ENCODE data around the gene DTNB.

Gene DTNB

GRCh38 chr2:25492726-25493125 lies 180.7 kb downstream of the DTNB start:
- no peak for DNase-seq

GRCh38 chr2:25491966-25492532 lies 181.3 kb downstream of the DTNB start:
- DNase-seq = peak; percentile 33

DNA sequence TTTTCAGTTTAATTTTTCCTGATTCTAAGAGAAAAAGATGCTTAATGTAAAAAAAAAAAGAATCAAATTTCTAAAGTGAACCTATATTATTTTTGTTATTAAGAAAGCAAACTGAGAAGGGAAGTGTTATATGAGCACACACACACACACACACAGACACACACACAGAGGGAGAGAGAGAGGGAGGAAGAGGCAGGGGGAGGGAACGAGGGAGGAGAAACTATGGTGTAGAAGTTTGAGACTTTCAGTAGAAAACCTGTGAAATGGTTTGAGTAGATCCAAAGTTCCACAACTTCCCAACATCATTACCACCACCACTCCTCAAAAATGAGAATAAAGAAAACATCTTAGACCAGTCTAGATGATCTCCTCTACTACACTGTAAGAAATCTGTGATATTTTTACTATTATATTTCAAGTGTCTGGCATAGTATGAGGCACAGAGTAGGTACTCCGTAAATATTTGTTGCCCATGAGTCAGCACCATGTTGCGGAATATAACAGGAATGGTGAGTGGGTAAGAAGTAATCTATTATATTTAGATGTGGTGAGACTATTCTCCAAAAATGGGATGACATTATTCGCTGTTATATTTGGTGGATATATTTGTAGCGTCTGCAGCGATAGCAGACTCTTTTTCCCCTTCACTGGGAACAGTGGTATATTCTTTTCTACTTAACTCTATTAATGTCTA lies 182.2 kb downstream of the DTNB start:
- DNase-seq = no peak

GRCh38 chr2:25490217-25490616 lies 183.2 kb downstream of the DTNB start:
- no peak for DNase-seq

DNA sequence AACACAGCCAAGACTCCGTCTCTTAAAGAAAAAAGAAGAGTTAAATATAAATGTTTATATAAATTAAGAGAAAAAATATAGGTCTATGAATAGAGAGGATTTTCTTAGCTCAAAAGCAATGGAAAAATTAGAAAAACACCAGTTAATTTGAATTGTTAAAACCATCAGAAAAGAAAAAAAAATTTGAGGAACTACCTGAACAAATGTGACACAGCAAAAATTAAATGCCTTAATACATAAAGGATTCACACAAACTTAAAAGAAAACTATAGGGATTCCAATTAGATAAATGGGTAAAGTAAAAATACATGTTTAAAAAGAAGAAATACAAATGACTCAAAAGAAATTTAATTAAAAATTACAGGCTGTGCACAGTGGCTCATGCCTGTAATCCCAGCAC lies 183.7 kb downstream of the DTNB start:
- DNase-seq = no peak

- no peak for DNase-seq
These were observed 189.6 kb downstream of the DTNB start for GRCh38 chr2:25483607-25484266.

GRCh38 chr2:25482341-25482740 lies 191.0 kb downstream of the DTNB start:
- no peak for DNase-seq

DNA sequence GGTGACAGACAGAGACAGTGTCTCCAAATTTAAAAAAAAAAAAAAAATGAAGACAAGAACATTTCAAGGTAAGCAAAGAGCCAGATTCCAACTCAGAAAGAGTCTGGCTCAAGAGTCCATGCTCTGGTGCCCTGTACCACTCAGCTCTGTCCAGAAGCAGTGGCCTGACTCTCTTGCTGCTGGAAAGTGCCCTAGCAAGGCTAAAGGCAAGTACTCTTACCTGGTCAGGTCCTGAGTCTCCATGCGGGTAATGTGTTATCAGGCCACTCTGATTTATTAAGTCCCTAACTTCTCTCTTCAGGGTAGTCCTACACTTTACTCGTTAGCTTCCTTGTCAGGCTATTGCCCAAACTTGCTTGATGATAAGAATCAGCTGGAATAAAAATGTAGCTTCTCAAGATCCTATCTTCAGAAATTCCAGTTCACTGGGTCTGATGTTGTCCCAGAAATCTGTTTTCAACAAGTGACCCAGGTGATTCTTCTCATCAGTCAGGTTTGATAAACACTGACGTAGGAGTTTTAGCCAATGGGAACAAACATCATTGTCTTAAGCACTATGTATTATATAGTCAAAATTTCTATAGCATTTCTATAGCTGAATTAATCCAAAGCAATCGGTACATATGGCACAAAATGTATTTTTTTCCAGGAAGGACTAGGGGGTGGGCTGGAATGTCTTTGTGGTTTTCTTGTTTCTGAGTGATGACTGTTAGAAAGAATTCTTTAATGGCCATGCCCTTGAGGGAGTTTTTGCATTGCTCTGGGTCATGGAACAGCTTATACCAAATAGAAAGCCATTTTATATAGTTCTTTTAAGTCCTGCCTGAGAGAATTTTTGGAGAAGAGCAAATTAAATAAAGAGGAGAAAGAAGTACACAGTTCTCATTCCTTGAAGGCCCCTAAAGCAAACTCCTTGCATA lies 191.7 kb downstream of the DTNB start:
- no peak for DNase-seq

GRCh38 chr2:25480561-25480960 lies 192.8 kb downstream of the DTNB start:
- peak; percentile 13 for DNase-seq

- no peak for DNase-seq
These were observed 193.6 kb downstream of the DTNB start for GRCh38 chr2:25479761-25480160.

DNA sequence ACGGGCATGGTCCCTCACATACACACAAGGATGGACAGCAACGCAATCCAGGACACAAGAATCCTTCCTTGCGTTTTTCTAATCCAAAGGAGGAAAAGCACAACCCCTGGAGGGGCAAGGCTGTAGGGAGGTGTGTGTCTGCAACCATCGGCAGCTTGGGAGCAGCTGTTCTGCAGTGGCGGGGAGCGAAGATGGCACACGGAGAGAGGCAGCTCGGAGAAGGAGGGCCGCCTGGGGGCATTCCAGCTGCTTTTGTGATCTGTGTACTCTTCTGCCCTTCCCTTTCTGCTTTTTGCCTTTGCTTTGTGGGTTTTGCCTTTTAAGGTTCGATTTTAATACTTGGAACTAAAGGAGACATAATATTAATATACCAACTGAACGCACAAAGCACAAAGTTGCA lies 194.6 kb downstream of the DTNB start:
- no peak for DNase-seq

GRCh38 chr2:25473758-25474340 lies 199.5 kb downstream of the DTNB start:
- no peak for DNase-seq

- no peak for DNase-seq
These were observed 200.2 kb downstream of the DTNB start for GRCh38 chr2:25473131-25473530.

DNA sequence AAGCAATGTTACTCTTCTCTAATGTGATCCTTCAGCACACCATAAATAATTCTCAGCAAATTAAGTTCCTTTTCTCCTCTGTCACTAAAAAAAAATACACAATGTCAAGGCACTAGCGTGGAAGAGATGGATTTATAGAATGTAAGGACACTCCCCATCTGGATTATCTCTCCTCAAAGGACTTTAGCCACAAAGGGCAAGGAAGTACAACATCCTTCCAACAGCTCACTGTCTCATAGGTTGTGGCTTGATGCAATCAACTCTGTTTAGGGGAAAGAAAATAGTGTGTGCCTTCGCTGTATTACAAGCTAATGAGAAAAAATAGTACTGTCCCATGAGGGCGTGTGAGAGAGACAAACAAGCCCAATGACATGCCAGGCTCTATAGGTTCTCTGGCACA lies 202.6 kb downstream of the DTNB start:
- DNase-seq = no peak

GRCh38 chr2:25467743-25468142 lies 205.6 kb downstream of the DTNB start:
- no peak for DNase-seq

- DNase-seq = no peak
These were observed 211.4 kb downstream of the DTNB start for GRCh38 chr2:25462021-25462420.

DNA sequence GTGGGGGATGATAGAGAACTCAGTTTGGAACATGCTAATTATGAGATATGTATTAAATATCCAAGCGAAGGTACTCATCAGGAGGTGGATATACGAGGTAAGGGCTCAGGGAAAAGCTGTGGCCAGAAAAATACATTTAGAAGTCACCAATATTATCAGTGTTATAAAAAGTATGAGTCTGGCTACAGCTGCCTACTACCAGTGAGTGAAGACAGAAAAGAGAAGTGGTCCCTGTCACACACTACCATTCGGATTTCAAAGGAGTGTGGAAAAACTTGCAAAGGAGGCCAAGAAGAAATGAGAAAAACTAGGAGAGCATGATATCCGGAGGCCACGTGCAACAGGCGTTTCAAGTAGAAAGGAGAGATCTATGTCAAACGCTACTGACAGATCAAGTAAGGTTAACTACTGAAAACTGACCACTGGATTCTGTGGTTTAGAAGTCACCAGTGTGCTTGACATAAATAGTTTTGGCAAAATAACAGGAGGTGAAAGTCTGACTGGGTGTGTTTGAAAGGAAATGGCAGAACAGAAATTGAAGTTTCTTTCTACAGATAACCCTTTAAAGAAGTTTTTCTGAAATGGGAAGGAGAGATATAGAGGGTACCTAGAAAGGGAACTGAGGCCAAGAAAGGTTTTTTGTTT lies 213.0 kb downstream of the DTNB start:
- DNase-seq = no peak

DNA sequence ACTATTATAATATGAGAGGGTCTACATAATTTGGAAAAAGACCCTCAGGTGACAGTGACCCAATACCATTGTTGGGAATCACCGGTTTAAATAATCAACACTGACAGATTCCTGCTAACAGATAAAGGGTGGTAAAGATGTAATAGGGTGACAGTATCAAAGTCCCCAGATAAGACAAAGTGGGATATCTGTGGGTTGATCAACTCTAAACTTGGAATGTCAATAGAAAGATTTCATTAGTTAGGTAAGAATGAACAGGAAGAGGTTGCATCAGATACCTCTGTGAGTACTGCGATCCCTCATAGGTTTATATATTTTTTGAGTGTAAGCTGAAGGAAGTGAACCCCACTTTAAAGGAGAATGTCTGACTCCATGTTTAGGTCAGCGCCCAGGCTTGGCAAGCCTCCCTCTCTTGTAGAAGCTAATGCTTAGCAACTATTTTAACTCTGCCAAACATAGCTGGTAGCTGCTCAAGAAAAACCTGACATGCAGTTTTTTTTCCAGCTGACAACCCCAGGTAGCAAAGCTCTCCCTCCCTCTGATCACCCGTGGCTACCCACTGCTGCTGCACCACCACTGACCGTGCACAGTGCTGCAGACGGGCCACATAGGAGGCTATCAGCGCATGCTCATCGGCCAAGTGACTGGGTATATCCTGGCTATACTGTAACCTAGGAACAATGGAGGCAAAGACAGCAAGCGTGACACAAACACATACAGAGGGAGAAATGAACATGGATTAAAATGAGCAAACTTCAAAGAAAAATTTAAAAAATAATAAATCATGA lies 218.4 kb downstream of the DTNB start:
- no peak for DNase-seq

DNA sequence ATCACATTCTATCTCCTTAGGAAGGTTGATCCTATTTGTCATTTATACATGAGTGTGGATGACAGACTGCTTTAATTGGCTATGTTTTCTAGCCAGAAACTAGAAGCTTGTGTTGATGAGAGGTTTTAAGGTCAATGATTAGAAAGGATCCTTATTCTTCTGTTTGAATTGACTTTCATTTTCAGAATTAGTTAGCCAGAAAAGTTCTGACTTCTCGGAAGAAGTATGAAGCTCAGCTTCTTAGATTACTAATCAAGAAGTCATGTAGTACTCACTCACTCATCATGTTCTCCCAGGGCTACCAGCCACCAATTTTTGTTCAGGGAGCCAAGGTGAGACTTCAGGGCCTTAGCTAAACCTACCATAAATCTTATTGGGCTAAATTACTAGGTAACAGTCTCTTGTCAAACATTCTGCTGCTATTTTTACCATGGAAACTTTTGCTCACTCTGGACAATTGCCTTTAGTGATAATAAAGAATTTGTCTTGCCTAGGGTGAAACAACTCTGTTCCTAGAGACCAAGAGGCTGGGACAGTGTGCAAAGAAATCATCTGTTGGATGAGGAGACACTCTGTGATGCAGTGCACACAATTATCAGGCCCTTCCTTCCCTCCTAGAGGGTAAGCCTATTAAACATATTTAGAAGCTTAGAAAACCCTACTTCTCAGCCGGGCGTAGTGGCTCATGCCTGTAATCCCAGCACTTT lies 220.0 kb downstream of the DTNB start:
- peak; percentile 83 for DNase-seq

GRCh38 chr2:25448808-25449207 lies 224.6 kb downstream of the DTNB start:
- DNase-seq = no peak

DNA sequence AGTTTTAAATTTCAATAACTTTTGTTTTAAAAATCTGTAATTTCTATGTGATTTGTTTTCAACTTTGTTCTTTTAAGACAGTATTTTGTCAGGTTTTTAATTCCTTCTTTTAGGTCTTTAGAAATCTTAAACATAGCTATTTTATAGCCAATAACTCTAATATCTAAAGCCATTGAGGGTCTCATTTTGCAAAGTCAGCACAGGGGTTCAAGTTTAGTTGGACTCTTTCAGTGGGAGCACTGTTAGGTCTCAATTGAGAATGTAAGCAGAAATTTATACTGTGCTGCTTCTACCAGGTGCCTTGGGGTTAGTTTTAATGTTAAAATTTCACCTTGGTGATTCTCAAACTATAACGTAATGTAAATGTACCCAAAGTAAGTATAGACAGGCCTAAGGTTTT lies 226.4 kb downstream of the DTNB start:
- no peak for DNase-seq
